ENCODE results near the gene MARCHF10. TPM values are rescaled to one million over a fixed set of nuclear protein-coding genes. Genes with fewer than 3 reads are reported as not detected.

The MARCHF10 gene
- total RNA-seq, 4 donors from 2014 or later: 0.29 to 0.81 TPM; not detected in 2

DNA sequence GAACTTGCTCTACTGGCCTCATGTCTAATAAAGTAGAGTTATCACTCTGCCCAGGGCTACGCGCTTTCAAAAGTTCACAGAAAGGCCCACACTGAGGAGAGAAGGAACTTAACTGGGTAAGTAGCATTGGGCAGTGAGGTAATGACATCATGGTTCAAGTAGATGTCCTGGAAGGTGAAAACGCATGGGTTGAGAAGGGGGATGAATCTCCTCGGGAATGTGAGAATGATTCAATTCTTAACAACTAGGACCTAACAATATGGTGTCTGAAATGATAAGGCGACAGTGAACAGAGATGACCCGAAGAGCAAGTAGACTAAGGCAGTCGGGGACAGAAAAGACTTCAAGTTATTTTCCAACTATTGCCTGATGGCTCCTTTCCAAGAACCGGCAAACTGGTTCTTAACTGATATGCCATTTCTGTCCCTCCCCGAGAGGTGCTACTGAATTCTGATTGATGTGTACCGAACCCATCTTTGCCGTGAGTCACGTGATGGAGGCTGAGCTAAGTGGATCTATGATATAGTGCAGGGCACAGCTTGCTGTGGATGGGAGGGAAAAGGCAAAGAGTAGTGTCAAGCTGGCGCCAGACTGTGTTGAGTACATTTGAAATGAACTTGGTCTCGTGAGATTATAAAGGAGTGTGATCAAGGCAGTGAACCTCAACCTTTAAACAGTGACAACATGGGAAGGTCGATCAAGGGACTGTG lies 44.1 kb downstream of the MARCHF10 start:
- Histone ChIP-seq H3K27ac (no peak overlapping the region), H3K36me3 (no peaks in the 10 kb centered on the region), H3K4me3 (replicated peaks in 1 of 3) (no peak overlapping the region), H3K9me3 (no peaks in the 10 kb centered on the region), H3K4me1 (no peaks in the 10 kb centered on the region), H3K27me3 (no peaks in the 10 kb centered on the region)
- no peak for DNase-seq
- intact Hi-C loops (cut with DNase I): no loop called here
- TF ChIP-seq, protein P1, sequence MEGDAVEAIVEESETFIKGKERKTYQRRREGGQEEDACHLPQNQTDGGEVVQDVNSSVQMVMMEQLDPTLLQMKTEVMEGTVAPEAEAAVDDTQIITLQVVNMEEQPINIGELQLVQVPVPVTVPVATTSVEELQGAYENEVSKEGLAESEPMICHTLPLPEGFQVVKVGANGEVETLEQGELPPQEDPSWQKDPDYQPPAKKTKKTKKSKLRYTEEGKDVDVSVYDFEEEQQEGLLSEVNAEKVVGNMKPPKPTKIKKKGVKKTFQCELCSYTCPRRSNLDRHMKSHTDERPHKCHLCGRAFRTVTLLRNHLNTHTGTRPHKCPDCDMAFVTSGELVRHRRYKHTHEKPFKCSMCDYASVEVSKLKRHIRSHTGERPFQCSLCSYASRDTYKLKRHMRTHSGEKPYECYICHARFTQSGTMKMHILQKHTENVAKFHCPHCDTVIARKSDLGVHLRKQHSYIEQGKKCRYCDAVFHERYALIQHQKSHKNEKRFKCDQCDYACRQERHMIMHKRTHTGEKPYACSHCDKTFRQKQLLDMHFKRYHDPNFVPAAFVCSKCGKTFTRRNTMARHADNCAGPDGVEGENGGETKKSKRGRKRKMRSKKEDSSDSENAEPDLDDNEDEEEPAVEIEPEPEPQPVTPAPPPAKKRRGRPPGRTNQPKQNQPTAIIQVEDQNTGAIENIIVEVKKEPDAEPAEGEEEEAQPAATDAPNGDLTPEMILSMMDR (IDR thresholded peaks at IDR 0.05): no peak
- TF ChIP-seq POLR2A (IDR thresholded peaks at IDR 0.05): no peak
- 80 to 82% methylated on average over 15 of the region's 15 CpGs for WGBS, 2 donors

DNA sequence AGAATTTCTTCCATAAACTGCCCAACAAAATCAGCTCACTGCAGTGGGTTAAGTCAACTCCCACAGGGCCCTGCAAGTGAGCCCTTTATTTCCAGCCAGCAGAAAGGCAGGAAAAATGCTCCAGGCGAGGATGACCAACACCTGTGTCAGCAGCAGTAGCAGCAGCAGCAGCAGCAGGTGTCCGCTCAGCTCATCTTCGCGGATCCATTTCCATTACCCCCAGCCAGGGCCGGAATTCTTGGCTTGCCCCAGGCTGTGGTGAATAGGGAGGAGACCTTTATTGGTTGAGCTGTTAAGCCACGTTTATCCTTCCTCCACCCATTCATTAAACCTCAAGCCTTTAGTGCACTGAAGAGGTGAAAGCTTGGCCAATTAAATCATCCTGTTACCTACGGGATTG lies 46.2 kb downstream of the MARCHF10 start:
- no peaks in the 10 kb centered on the region for H3K27me3 ChIP-seq
- intact Hi-C loops (cut with DNase I): no loop called here
- WGBS, 2 donors: 73 to 82% methylated on average over 6 to 7 of the region's 7 CpGs

DNA sequence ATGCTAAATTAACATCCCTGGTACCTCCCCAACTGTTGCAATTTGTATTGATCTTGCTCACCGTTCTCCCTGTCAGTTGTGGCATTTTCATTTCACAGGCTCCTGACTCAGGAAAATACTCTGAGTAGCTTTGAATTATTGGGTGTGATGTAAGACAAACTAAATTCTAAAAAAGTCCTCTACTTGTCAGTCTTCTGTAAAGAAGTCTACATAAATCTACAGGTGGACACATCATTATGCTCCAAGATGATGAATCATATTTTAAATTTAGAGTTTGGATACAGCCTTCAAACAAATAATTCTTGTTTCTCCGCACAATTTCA lies 47.2 kb downstream of the MARCHF10 start:
- no peak for TF ChIP-seq POLR2A (IDR thresholded peaks at IDR 0.05)
- TF ChIP-seq, protein P1 (IDR thresholded peaks at IDR 0.05): no peak
- WGBS, 2 donors: 76 to 83% methylated on average over 2 of the region's 2 CpGs
- no peak for DNase-seq
- no peaks in the 10 kb centered on the region for H3K36me3 ChIP-seq
- no peaks in the 10 kb centered on the region for H3K9me3 ChIP-seq
- intact Hi-C loops (cut with DNase I): no loop called here
- no peak overlapping the region for H3K27ac ChIP-seq
- no peak overlapping the region for H3K4me3 ChIP-seq (replicated peaks in 1 of 3)
- no peaks in the 10 kb centered on the region for H3K27me3 ChIP-seq
- no peaks in the 10 kb centered on the region for H3K4me1 ChIP-seq

More for the DNA sequence above, 46.2 kb downstream of the MARCHF10 start:
- Histone ChIP-seq H3K36me3 (no peaks in the 10 kb centered on the region), H3K4me1 (no peaks in the 10 kb centered on the region), H3K27ac (no peak overlapping the region), H3K4me3 (replicated peaks in 1 of 3) (no peak overlapping the region), H3K9me3 (no peaks in the 10 kb centered on the region)
- DNase-seq: no peak
- TF ChIP-seq, protein P1 (IDR thresholded peaks at IDR 0.05): no peak
- TF ChIP-seq POLR2A (IDR thresholded peaks at IDR 0.05): no peak

DNA sequence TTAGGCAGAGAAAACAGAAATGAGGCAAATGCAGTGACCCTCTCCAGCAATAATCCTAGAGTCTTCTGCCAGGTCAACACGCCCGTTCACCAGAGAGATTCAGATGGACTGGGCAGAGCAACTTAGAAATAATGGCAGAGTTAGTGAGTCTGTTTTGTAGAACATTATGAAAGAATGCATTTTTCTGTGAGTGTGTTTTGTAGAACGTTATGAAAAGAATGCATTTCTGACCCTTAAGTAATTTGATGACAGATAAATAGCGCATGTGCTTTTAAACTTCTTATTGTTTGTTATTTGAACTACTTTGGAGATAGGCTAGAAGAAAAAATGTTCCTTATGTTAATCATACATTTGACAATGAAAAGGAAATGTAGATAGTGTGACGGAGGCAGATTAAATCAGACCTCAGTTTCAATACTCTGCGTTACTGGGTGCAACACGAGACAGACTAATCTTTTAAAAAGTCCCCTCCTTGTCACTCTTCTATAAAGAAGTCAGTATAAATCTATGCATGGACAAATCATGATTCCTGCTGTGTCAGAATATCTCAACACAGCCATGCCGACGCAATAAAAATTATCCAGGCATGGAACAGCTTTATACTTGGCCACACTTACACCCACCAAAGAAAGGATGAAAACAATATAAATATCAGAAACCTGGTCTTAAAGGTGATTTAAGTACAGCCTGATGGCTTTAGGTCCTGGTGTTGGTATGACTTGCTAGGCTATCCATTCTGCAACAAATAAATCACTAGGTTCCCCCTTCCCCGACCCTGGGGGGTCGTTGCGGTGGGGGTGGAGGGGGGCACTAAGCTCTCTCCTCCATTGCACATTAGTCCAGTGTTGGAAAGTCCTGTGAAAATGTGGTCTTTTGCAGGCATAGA lies 47.8 kb downstream of the MARCHF10 start:
- no peak overlapping the region for H3K27ac ChIP-seq
- intact Hi-C loops (cut with DNase I): no loop called here
- no peak for TF ChIP-seq POLR2A (IDR thresholded peaks at IDR 0.05)
- TF ChIP-seq, protein P1 (IDR thresholded peaks at IDR 0.05): no peak
- H3K9me3 ChIP-seq: no peaks in the 10 kb centered on the region
- H3K36me3 ChIP-seq: no peaks in the 10 kb centered on the region
- H3K4me3 ChIP-seq (replicated peaks in 1 of 3): no peak overlapping the region
- no peaks in the 10 kb centered on the region for H3K4me1 ChIP-seq
- no peaks in the 10 kb centered on the region for H3K27me3 ChIP-seq
- DNase-seq: no peak
- WGBS, 2 donors: 69 to 84% methylated on average over 12 of the region's 12 CpGs

DNA sequence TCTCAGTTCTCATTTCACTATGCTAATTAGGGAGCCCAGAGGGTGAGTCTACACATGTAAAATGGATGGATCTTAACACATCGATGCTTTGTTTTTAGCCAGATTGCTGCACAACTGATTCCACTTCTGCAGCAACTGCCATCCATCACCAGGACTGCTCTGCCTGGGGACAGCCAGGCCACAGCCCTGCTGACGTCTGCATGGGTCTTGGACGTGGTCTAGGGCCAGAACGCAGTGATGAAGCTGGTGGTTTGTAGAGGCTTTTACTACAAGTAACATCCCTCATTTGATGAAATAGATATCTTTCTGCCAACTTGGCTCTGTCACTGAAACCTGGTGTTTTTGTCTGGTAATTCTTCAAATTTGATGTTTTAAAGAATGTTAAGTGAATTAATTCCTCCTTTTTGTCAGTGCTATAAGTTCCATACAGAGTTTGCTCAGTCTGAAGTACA lies 50.6 kb downstream of the MARCHF10 start:
- WGBS, 2 donors: 69 to 77% methylated on average over 4 of the region's 4 CpGs
- TF ChIP-seq, protein P1 (IDR thresholded peaks at IDR 0.05): no peak
- TF ChIP-seq POLR2A (IDR thresholded peaks at IDR 0.05): no peak
- no peak overlapping the region for H3K4me3 ChIP-seq (replicated peaks in 1 of 3)
- intact Hi-C loops (cut with DNase I): no loop called here
- no peaks in the 10 kb centered on the region for H3K9me3 ChIP-seq
- no peaks in the 10 kb centered on the region for H3K4me1 ChIP-seq
- H3K27ac ChIP-seq: no peak overlapping the region
- DNase-seq: no peak
- H3K27me3 ChIP-seq: no peaks in the 10 kb centered on the region
- no peaks in the 10 kb centered on the region for H3K36me3 ChIP-seq
